Ecto neural progenitor cell (in vitro differentiated cells): ENCODE data around the gene RAB22A.

ENCODE experiments used
- DNase-seq: peaks from one replicate; pipeline ENCODE4 v3.0.0-alpha.2; 2018; ENCODE audit warnings: low spot score

The RAB22A gene

DNA sequence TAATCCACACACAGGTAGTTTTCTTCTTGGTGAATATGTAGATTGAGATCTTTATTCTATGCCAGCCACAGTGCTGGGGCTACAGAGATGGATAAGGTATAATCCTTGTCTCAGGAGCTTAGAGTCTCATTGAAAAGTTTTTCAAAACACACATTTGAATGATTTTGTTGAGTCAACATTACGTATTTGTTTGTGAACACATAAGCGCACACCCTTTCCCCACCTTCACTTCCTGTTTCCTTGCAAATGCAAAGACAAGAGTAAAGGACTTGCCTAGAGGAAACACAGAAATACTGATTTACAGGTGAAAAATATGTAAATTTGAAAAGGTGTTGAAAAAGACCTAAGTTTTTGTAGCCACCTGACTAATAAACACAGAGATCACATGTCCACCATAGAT, 107.3 kb downstream of the RAB22A start:
- DNase-seq = no peak
